ENCODE data around the gene THEMIS.

The THEMIS gene

DNA sequence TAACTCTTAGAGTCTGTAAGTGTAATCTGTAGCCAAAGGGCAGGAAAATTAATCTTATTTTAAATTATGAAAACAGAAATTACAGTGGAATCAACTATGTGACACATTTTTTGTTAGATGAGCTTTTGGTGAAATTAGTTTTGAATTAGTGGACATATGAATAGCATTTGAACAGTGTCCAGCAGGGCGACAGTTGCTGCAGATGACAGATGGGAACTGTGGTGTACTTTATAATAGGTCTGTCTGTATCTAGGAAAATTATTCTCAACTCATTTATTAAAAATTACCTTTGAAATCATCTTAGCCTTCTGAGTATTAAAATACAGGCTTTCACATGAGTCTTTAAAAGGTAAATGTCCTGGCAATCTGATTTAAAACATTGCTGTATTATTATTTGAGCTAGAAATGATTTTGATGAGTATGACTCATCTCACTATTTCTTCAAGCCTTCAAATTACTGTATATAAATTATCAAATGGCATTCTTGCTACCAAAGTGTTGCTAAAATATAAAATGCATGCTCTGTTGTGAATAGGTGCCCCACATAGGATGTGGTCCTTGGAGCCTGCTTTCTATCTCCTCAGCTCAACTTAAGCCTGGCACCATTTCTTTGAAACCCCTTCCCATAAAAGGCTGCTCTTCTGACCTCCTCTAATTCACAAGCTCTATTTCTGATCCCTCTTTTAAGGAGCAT is 173.5 kb downstream of the THEMIS start:
- peaks cover 12% of the 10 kb centered on the region for H3K27me3 Mint-ChIP-seq (ENCODE audit: low read depth, poor library complexity)

DNA sequence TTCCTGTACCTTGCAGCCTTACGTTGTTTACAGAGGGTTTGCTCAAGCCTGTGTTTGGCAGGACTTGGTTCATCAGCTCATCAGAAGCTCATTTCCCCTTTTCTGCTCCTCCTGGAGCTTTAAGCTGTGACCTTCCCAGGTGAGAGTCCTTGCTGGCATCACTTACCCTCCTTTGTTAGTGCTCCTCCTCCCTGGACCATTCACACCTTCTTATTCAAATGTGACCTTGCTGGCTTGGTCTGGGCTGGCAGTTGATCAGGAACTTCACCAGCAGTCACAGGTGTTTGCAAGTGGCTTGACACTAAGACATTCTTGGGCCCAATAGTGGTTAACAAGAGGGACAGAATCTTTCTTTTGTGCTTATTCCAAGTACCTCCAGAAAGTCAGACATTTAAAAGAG is 175.0 kb downstream of the THEMIS start:
- Mint-ChIP-seq H3K4me1 (no peaks in the 10 kb centered on the region), H3K27me3 (ENCODE audit: low read depth, poor library complexity) (peaks cover 15% of the 10 kb centered on the region), H3K36me3 (ENCODE audit: low read depth) (no peaks in the 10 kb centered on the region), H3K9me3 (no peaks in the 10 kb centered on the region), H3K27ac (no peak overlapping the region), H3K4me3 (no peak overlapping the region)
- DNase-seq: no peak
- TF ChIP-seq, protein P1, sequence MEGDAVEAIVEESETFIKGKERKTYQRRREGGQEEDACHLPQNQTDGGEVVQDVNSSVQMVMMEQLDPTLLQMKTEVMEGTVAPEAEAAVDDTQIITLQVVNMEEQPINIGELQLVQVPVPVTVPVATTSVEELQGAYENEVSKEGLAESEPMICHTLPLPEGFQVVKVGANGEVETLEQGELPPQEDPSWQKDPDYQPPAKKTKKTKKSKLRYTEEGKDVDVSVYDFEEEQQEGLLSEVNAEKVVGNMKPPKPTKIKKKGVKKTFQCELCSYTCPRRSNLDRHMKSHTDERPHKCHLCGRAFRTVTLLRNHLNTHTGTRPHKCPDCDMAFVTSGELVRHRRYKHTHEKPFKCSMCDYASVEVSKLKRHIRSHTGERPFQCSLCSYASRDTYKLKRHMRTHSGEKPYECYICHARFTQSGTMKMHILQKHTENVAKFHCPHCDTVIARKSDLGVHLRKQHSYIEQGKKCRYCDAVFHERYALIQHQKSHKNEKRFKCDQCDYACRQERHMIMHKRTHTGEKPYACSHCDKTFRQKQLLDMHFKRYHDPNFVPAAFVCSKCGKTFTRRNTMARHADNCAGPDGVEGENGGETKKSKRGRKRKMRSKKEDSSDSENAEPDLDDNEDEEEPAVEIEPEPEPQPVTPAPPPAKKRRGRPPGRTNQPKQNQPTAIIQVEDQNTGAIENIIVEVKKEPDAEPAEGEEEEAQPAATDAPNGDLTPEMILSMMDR (IDR thresholded peaks at IDR 0.05): no peak

More for the DNA sequence above, 173.5 kb downstream of the THEMIS start:
- no peaks in the 10 kb centered on the region for H3K36me3 Mint-ChIP-seq (ENCODE audit: low read depth)
- DNase-seq: no peak
- TF ChIP-seq, protein P1 (IDR thresholded peaks at IDR 0.05): no peak
- no peak overlapping the region for H3K27ac Mint-ChIP-seq
- no peak overlapping the region for H3K4me3 Mint-ChIP-seq
- H3K4me1 Mint-ChIP-seq: no peaks in the 10 kb centered on the region
- no peaks in the 10 kb centered on the region for H3K9me3 Mint-ChIP-seq

DNA sequence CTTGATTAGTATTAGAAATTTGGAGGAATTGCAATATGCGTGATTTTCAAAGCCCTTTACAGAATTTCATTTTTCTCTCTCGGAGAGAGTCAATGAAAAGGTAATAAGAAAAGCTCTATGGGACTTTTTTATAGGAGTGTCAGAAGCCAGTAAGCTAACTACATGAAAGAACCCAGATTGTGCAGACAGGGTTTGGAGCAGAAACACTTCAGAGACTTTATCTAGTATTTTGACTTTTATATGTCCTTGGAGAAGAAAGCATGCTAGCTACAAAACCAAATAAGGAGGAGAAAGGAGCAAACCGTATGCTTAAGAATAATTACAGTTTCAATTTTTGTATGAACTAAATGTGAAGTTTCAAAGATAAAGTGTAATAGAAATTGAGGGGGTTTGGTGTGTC is 182.2 kb downstream of the THEMIS start:
- no peaks in the 10 kb centered on the region for H3K4me1 Mint-ChIP-seq

DNA sequence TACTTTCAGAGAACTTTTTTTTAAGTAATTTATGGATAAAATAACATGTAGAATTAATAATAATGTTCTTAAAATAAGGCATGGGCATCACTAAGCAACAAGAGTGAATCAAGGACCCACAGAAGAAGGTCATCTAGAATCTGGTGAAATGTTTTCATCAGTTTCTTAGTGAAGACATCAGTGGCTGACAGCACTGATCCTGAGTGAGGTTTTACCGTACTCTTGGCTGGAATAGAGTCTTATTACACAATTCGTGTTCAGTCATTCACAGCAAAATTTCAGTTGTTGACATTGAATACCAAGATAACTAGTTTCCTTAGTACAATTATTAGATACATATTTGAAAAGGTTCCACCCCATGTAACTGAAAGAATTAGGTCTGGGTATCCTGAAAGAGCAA is 183.5 kb downstream of the THEMIS start:
- TF ChIP-seq, protein P1 (IDR thresholded peaks at IDR 0.05): no peak
- H3K27me3 Mint-ChIP-seq (ENCODE audit: low read depth, poor library complexity): peaks cover 7% of the 10 kb centered on the region
- DNase-seq: no peak
- no peaks in the 10 kb centered on the region for H3K9me3 Mint-ChIP-seq
- H3K4me1 Mint-ChIP-seq: no peaks in the 10 kb centered on the region
- no peaks in the 10 kb centered on the region for H3K36me3 Mint-ChIP-seq (ENCODE audit: low read depth)
- no peak overlapping the region for H3K4me3 Mint-ChIP-seq
- H3K27ac Mint-ChIP-seq: no peak overlapping the region

More for the DNA sequence above, 182.2 kb downstream of the THEMIS start:
- no peaks in the 10 kb centered on the region for H3K36me3 Mint-ChIP-seq (ENCODE audit: low read depth)
- no peak for DNase-seq
- peaks cover 6% of the 10 kb centered on the region for H3K27me3 Mint-ChIP-seq (ENCODE audit: low read depth, poor library complexity)
- H3K9me3 Mint-ChIP-seq: no peaks in the 10 kb centered on the region
- no peak overlapping the region for H3K4me3 Mint-ChIP-seq
- H3K27ac Mint-ChIP-seq: no peak overlapping the region
- TF ChIP-seq, protein P1 (IDR thresholded peaks at IDR 0.05): no peak

DNA sequence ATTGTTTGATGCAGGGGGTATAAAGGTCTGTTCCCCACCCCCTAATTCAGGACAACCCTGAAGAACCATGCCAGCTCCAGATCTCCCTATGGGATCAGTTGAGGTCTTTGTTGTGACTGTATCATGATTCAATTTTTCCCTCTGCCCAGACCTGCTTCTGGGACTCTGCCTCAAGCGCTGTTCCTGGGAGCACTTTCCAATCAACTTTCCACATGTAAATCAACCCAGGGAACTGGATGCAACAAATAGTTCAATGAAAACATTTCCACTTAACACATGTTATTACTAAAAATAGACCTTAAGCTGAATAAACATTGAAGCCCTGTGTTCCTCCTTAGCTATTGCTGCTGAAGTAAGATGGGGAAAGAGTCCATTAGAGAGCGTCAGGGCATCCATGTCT is 184.4 kb downstream of the THEMIS start:
- Mint-ChIP-seq H3K27me3 (ENCODE audit: low read depth, poor library complexity) (peaks cover 9% of the 10 kb centered on the region), H3K9me3 (no peaks in the 10 kb centered on the region), H3K36me3 (ENCODE audit: low read depth) (no peaks in the 10 kb centered on the region), H3K27ac (no peak overlapping the region), H3K4me3 (no peak overlapping the region), H3K4me1 (no peaks in the 10 kb centered on the region)
- TF ChIP-seq, protein P1 (IDR thresholded peaks at IDR 0.05): no peak
- no peak for DNase-seq

DNA sequence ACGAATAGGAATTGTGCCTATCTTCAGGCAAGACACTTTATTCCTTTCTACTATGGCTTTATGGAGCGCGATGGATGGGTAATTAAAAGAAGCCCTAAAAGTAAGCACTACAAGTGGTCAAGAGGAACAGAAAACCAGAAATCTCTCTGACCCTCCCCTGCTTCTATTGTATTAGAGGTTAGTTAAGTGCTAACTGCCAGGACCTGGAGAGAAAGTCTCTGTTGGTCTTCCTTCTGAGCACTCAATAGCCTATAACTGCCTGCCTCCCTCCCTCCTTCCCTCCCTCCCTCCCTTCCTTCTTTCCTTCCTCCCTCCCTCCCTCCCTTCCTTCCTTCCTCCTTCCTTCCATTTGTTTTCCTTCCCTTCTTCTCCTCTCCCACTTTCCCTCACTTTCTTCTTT is 190.2 kb downstream of the THEMIS start:
- peak overlapping the region; percentile 27 for H3K27ac Mint-ChIP-seq
- H3K4me3 Mint-ChIP-seq: no peak overlapping the region
- no peaks in the 10 kb centered on the region for H3K9me3 Mint-ChIP-seq
- H3K36me3 Mint-ChIP-seq (ENCODE audit: low read depth): no peaks in the 10 kb centered on the region
- TF ChIP-seq, protein P1 (IDR thresholded peaks at IDR 0.05): no peak
- peaks cover 10% of the 10 kb centered on the region for H3K27me3 Mint-ChIP-seq (ENCODE audit: low read depth, poor library complexity)
- no peak for DNase-seq
- no peaks in the 10 kb centered on the region for H3K4me1 Mint-ChIP-seq

Data from nephron progenitor cell (in vitro differentiated cells).